Subcutaneous abdominal adipose tissue (tissue), 5 donors: ENCODE data around the gene IGF2BP1.
"Not testable (repeated sequence)": the region's sequence is repeated elsewhere in the genome, so short reads cannot be mapped to it uniquely, and the experiment has no call there.

ENCODE experiments used
- H3K27ac ChIP-seq: one replicate; pipeline ENCODE4 v1.7.0; 2013; ENCODE audit warnings: low read depth, mild to moderate bottlenecking, inconsistent platforms, low read length, moderate library complexity
- H3K27me3 ChIP-seq, 5 donors: one replicate each; pipeline ENCODE4 v1.7.0; 2013; ENCODE audit warnings: low read length in 5 of 5, inconsistent platforms in 1 of 5; ENCODE audit not compliant: control insufficient read depth in 5 of 5, insufficient read depth in 4 of 5
- H3K36me3 ChIP-seq, 5 donors: one replicate each; pipeline ENCODE4 v1.7.0; 2013; ENCODE audit warnings: low read length in 5 of 5; ENCODE audit not compliant: control insufficient read depth in 5 of 5, insufficient read depth in 5 of 5
- H3K4me1 ChIP-seq, 5 donors: one replicate each; pipeline ENCODE4 v1.7.0; 2013; ENCODE audit warnings: low read length in 5 of 5, mild to moderate bottlenecking in 3 of 5, moderate library complexity in 1 of 5; ENCODE audit not compliant: control insufficient read depth in 5 of 5, insufficient read depth in 5 of 5
- H3K4me3 ChIP-seq, 5 donors: one replicate each; pipeline ENCODE4 v1.7.0; 2013; ENCODE audit warnings: low read length in 5 of 5, low read depth in 1 of 5
- H3K9ac ChIP-seq, 5 donors: one replicate each; pipeline ENCODE4 v1.7.0; 2013; ENCODE audit warnings: low read length in 5 of 5, mild to moderate bottlenecking in 4 of 5, moderate library complexity in 3 of 5
- H3K9me3 ChIP-seq, 5 donors: one replicate each; pipeline ENCODE4 v1.7.0; 2013; ENCODE audit warnings: low read length in 5 of 5; ENCODE audit not compliant: control insufficient read depth in 5 of 5
- donor health status: healthy.
- donor health status: healthy.
- donor health status: healthy.
- donor health status: healthy.
- donor health status: healthy.

The IGF2BP1 gene

GRCh38 chr17:49003557-49004511, 6.6 kb downstream of the IGF2BP1 start:
- H3K27me3 ChIP-seq, result peaks cover 34 to 80% (median 55%) of the 10 kb centered on the region in 5 donors
- no peaks in the 10 kb centered on the region for H3K9me3 ChIP-seq
- H3K4me3 ChIP-seq, result no peak overlapping the region
- no peak overlapping the region for H3K27ac ChIP-seq
- H3K36me3 ChIP-seq, result no peaks in the 10 kb centered on the region
- H3K9ac ChIP-seq, result no peak overlapping the region
- no peaks in the 10 kb centered on the region for H3K4me1 ChIP-seq

DNA sequence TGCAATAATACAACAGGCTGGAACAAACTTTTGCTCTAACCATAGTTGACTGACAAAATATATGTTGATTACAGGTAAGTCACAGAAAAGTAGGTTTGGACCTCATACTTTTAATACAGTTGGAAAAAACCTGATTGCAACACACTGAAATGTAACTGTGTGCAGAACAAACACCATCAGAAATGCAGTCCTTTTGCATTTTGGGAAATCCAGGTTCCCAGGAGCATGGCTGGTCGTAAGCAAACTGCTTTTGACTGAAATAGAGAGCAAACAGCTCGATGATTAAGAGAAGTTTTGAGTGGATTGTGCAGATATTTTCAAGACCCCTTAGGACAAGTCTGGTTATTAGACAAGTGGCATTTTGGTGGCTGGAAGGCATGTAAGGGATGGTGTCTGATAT, 8.0 kb downstream of the IGF2BP1 start:
- Histone ChIP-seq H3K27ac (no peak overlapping the region), H3K9ac (no peak overlapping the region), H3K36me3 (no peaks in the 10 kb centered on the region), H3K9me3 (no peaks in the 10 kb centered on the region), H3K4me1 (no peaks in the 10 kb centered on the region), H3K27me3 (peaks cover 25 to 70% (median 47%) of the 10 kb centered on the region in 5 donors), H3K4me3 (no peak overlapping the region)

GRCh38 chr17:49008908-49009307, 11.7 kb downstream of the IGF2BP1 start:
- H3K9me3 ChIP-seq, H3K36me3 ChIP-seq, H3K4me3 ChIP-seq, H3K4me1 ChIP-seq, H3K9ac ChIP-seq, H3K27ac ChIP-seq: not testable (repeated sequence)
- peaks cover 37 to 62% (median 56%) of the 10 kb centered on the region in 5 donors for H3K27me3 ChIP-seq

DNA sequence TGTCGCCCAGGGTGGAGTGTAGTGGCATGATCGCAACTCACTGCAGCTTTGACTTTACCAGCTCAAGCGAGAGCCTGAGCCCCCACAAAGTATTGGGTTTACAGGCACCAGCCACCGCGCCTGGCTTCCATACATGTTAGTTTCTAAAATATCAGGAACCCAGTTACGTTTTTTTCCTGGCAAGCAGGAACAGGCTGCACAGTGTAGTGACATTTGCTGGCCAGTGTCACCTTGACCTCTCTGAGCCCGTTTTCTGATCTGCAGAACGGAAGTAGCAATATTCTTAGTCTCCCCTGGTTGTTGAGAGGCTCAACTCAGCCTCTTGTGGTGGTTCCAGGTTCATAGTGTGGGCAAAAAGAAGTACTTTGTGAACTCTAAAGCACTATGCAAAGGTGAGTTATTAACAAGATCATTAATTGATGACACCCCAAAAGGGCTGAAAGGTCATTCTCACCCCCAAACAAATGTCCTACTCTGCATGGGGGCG, 15.6 kb downstream of the IGF2BP1 start:
- Histone ChIP-seq H3K27ac (no peak overlapping the region), H3K9me3 (no peaks in the 10 kb centered on the region), H3K4me3 (no peak overlapping the region), H3K27me3 (peaks cover 37 to 55% (median 48%) of the 10 kb centered on the region in 5 donors), H3K36me3 (no peaks in the 10 kb centered on the region), H3K4me1 (peaks cover 0 to 12% (median 3%) of the 10 kb centered on the region in 5 donors), H3K9ac (no peak overlapping the region)

DNA sequence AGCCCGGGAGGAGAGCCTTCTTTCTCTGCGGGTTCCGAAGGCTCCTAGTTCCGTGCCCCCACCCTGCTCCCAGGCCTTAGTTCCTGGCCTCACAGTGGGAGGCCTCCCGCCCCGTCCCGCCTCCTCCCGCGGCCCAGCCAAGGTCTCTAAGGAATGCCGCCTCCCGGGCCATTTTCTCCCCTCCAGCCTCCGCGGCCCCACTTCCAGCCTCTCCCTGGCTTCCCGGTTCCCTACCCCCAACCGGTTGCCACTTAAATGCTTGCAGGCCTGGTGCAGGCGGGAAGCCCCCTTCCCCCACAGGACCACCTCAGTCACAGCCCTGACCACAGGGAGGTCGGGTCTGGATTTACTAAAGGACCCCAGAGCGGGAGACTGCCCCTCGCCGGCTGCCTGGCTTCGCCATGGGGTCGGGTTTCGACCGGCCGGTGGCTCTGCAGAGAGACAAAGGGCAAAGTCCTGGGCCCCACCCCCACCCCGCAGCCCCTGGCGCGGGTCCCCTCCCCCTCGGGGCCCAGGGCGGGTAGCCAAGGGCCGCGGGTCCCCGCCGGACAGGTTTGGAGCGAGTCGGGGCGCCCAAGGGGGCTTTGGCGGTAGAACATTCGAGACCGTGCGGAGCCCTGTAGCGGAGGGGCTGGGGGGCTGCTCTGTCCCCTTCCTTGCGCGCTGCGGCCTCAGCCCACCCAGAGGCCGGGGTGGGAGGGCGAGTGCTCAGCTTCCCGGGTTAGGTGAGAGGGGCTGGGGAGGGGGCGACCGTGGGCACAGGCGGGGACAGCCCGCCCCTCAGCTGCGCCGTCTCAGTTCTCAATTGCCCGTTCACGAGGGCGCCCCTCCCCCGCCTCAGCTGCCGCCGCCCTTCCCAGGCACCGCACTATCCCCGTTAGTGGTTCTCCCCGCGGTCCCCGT, 16.4 kb downstream of the IGF2BP1 start:
- Histone ChIP-seq H3K4me1 (peaks cover 0 to 12% (median 3%) of the 10 kb centered on the region in 5 donors), H3K27ac (no peak overlapping the region), H3K4me3 (no peak overlapping the region), H3K36me3 (no peaks in the 10 kb centered on the region), H3K9ac (no peak overlapping the region), H3K27me3 (peaks cover 40 to 61% (median 49%) of the 10 kb centered on the region in 5 donors), H3K9me3 (no peaks in the 10 kb centered on the region)

- H3K9ac ChIP-seq, result no peak overlapping the region
- H3K4me3 ChIP-seq, result no peak overlapping the region
- H3K27me3 ChIP-seq, result peaks cover 40 to 66% (median 53%) of the 10 kb centered on the region in 5 donors
- peaks cover 0 to 12% (median 3%) of the 10 kb centered on the region in 5 donors for H3K4me1 ChIP-seq
- no peaks in the 10 kb centered on the region for H3K9me3 ChIP-seq
- H3K36me3 ChIP-seq, result no peaks in the 10 kb centered on the region
- H3K27ac ChIP-seq, result no peak overlapping the region
These were observed 18.2 kb downstream of the IGF2BP1 start for GRCh38 chr17:49015179-49015923.

DNA sequence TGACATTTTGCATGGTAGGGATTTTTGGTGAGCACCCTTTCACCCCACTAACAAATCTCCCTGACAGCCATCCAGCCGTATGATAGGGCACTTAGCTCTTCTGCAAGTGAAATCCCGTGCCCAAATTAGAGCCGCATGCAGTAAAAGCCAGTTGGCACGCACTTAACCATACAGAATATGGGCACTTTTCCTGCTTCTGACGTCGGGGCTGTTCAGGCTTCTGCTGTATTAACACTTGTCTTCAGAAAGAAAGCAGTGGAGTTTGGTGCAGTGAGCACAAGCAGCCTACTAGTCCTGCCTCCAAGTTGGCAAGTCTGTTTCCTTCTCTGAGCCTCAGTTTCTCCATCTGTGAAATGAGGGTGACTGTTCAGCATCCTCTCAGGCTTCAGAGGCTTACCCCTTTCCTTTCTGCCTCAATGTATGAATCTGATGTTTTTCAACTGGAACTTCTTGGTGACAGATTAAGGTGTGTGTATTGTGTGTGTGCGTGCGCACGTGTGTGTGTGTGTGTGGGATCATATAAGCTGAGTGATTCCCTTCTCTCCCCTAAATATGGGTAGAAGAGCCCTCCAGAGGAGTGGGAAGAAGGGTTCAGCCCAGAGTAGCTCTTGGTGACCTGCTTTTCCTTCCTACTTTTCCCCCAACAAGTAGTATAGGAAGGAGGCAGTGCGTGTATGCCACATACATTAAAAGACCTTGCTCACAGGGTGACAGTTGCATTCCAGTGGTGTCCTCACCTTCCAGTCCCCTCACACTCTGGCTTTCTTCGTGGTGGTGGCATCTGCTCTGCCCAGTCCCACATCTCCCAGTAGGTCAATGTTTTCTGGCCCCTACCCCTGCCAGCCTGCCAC, 19.0 kb downstream of the IGF2BP1 start:
- Histone ChIP-seq H3K4me3 (no peak overlapping the region), H3K27ac (no peak overlapping the region), H3K9me3 (no peaks in the 10 kb centered on the region), H3K9ac (no peak overlapping the region), H3K4me1 (peaks cover 0 to 12% (median 3%) of the 10 kb centered on the region in 5 donors), H3K36me3 (no peaks in the 10 kb centered on the region), H3K27me3 (peaks cover 40 to 64% (median 49%) of the 10 kb centered on the region in 5 donors)

- Histone ChIP-seq H3K9me3 (no peaks in the 10 kb centered on the region), H3K4me1 (peaks cover 0 to 12% (median 3%) of the 10 kb centered on the region in 5 donors), H3K4me3 (no peak overlapping the region), H3K36me3 (no peaks in the 10 kb centered on the region), H3K27me3 (peaks cover 43 to 62% (median 48%) of the 10 kb centered on the region in 5 donors), H3K27ac (no peak overlapping the region), H3K9ac (no peak overlapping the region)
These were observed 19.7 kb downstream of the IGF2BP1 start for GRCh38 chr17:49016775-49017463.
